ENCODE results near the gene HES7. TPM values are rescaled to one million over a fixed set of nuclear protein-coding genes. Genes with fewer than 3 reads are reported as not detected.

Gene HES7
- polyA plus RNA-seq, 1 experiment = not detected

- ChIA-PET CTCF (interaction anchor here (1.2 kb wide), 1 partner anchor 18 kb away, joined by 3 read pairs; no protein-coding TSS in a partner anchor), POLR2A (interaction anchor here (2.0 kb wide), 1 partner anchor 18 kb away, joined by 23 read pairs; no protein-coding TSS in a partner anchor)
- peak overlapping the region; percentile 88 for H3K27ac ChIP-seq (ENCODE audit: low read depth, low read length)
- H3K4me3 ChIP-seq (ENCODE audit: low read depth, low read length) = peak overlapping the region; percentile 72
- TF ChIP-seq, protein P1, sequence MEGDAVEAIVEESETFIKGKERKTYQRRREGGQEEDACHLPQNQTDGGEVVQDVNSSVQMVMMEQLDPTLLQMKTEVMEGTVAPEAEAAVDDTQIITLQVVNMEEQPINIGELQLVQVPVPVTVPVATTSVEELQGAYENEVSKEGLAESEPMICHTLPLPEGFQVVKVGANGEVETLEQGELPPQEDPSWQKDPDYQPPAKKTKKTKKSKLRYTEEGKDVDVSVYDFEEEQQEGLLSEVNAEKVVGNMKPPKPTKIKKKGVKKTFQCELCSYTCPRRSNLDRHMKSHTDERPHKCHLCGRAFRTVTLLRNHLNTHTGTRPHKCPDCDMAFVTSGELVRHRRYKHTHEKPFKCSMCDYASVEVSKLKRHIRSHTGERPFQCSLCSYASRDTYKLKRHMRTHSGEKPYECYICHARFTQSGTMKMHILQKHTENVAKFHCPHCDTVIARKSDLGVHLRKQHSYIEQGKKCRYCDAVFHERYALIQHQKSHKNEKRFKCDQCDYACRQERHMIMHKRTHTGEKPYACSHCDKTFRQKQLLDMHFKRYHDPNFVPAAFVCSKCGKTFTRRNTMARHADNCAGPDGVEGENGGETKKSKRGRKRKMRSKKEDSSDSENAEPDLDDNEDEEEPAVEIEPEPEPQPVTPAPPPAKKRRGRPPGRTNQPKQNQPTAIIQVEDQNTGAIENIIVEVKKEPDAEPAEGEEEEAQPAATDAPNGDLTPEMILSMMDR (IDR thresholded peaks at IDR 0.05; ENCODE audit: low read depth, low read length) = no peak
- H3K27me3 ChIP-seq (ENCODE audit: control insufficient read depth, insufficient read depth, low read length) = no peaks in the 10 kb centered on the region
- no peaks in the 10 kb centered on the region; the same call in 1 of the 2 replicates for H3K9me3 ChIP-seq (ENCODE audit: control insufficient read depth, insufficient read depth, low read length)
- no peak for DNase-seq (ENCODE audit: low read depth, low spot score)
Measured at GRCh38 chr17:8155231-8155995, 31.5 kb upstream of the HES7 start.

DNA sequence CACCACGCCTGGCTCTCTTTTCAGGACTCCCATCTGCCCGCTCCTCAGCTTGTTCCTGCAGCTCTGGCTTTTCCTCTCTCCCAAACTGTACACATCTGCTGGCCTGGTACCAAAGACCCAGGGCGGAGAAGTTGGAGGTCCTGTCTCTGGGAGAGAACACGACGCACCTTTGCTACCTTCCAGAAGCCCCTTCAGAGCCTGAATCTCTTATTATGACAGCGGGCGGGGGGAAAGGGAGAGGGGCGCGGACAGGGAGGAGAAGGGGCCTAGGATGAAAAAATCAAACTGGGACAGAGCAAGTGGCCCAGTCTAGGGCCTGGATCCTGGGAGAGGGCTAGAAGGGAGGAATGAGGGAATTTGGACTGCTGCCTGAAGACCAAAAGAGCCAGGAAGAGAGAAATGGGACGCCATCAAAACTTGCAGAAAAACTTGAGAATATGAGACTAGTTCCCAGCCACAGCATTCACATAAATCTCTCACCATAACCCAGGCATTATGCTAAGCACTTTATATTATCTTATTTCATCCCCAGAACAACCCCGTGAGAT is 30.8 kb upstream of the HES7 start:
- peak overlapping the region; percentile 100 for H3K27ac ChIP-seq (ENCODE audit: low read depth, low read length)
- POLR2A ChIA-PET = interaction anchor here (0.5 to 3.0 kb wide), 3 partner anchors 15 to 18 kb away, joined by 3 to 14 read pairs (median 7); no protein-coding TSS in a partner anchor
- no peak for DNase-seq (ENCODE audit: low read depth, low spot score)
- no peaks in the 10 kb centered on the region for H3K27me3 ChIP-seq (ENCODE audit: control insufficient read depth, insufficient read depth, low read length)
- peak overlapping the region; percentile 21; the same call in 1 of the 2 replicates for H3K4me3 ChIP-seq (ENCODE audit: low read depth, low read length)
- TF ChIP-seq, protein P1 (IDR thresholded peaks at IDR 0.05; ENCODE audit: low read depth, low read length) = no peak
- CTCF ChIA-PET = interaction anchor here (1.3 kb wide), 1 partner anchor 16 kb away, joined by 7 read pairs; no protein-coding TSS in a partner anchor
- no peaks in the 10 kb centered on the region; the same call in 1 of the 2 replicates for H3K9me3 ChIP-seq (ENCODE audit: control insufficient read depth, insufficient read depth, low read length)

GRCh38 chr17:8153957-8154607 is 30.2 kb upstream of the HES7 start:
- Histone ChIP-seq H3K27me3 (ENCODE audit: control insufficient read depth, insufficient read depth, low read length) (no peaks in the 10 kb centered on the region), H3K9me3 (ENCODE audit: control insufficient read depth, insufficient read depth, low read length) (no peaks in the 10 kb centered on the region; the same call in 1 of the 2 replicates), H3K4me3 (ENCODE audit: low read depth, low read length) (peak overlapping the region; percentile 45), H3K27ac (ENCODE audit: low read depth, low read length) (peak overlapping the region; percentile 100)
- TF ChIP-seq, protein P1 (IDR thresholded peaks at IDR 0.05; ENCODE audit: low read depth, low read length) = no peak
- ChIA-PET POLR2A (interaction anchor here (0.7 to 3.0 kb wide), 6 partner anchors 14 to 645 kb away, joined by 3 to 14 read pairs (median 4); no protein-coding TSS in a partner anchor), CTCF (interaction anchor here (0.7 to 1.4 kb wide), 3 partner anchors 15 to 233 kb away, joined by 4 to 7 read pairs (median 4); partner anchors contain the start of gene ALOXE3)
- DNase-seq (ENCODE audit: low read depth, low spot score) = peak; percentile 98

DNA sequence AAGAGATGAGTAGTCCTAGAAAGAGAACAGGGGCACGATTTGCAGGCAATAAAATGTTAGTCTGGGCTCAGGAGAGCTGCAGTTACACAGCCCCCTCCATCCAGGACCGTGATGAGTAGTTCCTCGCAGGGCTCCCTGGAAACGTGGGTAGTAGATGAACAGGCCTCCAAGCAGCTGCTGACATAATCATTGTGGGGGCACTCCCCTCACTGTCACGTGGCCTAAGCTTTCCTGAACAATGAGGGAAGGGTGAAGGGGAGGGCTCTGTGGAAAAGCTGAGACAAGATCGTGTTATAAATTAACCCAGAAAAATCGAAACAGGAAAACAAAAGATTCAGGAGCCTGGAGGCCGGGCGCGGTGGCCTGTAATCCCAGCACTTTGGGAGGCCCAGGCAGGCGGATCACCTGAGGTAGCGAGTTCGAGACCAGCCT is 29.6 kb upstream of the HES7 start:
- TF ChIP-seq, protein P1 (IDR thresholded peaks at IDR 0.05; ENCODE audit: low read depth, low read length) = no peak
- Histone ChIP-seq H3K4me3 (ENCODE audit: low read depth, low read length) (no peak overlapping the region; the same call in 1 of the 2 replicates), H3K27ac (ENCODE audit: low read depth, low read length) (peak overlapping the region; percentile 100), H3K27me3 (ENCODE audit: control insufficient read depth, insufficient read depth, low read length) (no peaks in the 10 kb centered on the region), H3K9me3 (ENCODE audit: control insufficient read depth, insufficient read depth, low read length) (no peaks in the 10 kb centered on the region; the same call in 1 of the 2 replicates)
- CTCF ChIA-PET = interaction anchor here (0.7 to 1.4 kb wide), 3 partner anchors 15 to 234 kb away, joined by 4 to 7 read pairs (median 4); partner anchors contain the start of gene ALOXE3
- DNase-seq (ENCODE audit: low read depth, low spot score) = peak; percentile 92
- POLR2A ChIA-PET = interaction anchor here (0.7 to 3.0 kb wide), 5 partner anchors 13 to 644 kb away, joined by 3 to 14 read pairs (median 4); no protein-coding TSS in a partner anchor

Data from AG04450 (cell line).